ENCODE results near the gene INPP1. TPM values are rescaled to one million over a fixed set of nuclear protein-coding genes. Genes with fewer than 3 reads are reported as not detected.

INPP1 gene
- total and polyA plus RNA-seq, 2 of the 8 experiments (the other 6 are each of a cell fraction or from before 2014, with no cell fraction given) = 0.88 to 3.0 TPM

- TF ChIP-seq ZNF274 (IDR thresholded peaks at IDR 0.05; ENCODE audit: borderline replicate concordance, extremely low read depth, low read length) = no peak
- peak; percentile 36; the same call in 1 of the 2 replicates for TF ChIP-seq JUND (IDR thresholded peaks at IDR 0.05; ENCODE audit: low read length)
- TF ChIP-seq GTF2F1 (IDR thresholded peaks at IDR 0.05; ENCODE audit: borderline replicate concordance, low read depth, low read length) = peak; percentile 20; the same call in 1 of the 2 replicates
- no peak for TF ChIP-seq NRF1 (IDR thresholded peaks at IDR 0.05; ENCODE audit: low read depth, low read length)
- TF ChIP-seq TAF1 (IDR thresholded peaks at IDR 0.05; ENCODE audit: low read depth, low read length) = peak; percentile 80
- 0 out of 2 replicates have a peak, but pooled peaks have one; percentile 71 for TF ChIP-seq RBBP5 (IDR thresholded peaks at IDR 0.05; ENCODE audit: borderline replicate concordance, low read depth, low read length)
- TF ChIP-seq SIX5 (IDR thresholded peaks at IDR 0.05; ENCODE audit: low read depth, low read length) = no peak
- peak; percentile 81 for TF ChIP-seq TBP (IDR thresholded peaks at IDR 0.05; ENCODE audit: low read depth, low read length)
- peak; percentile 78; the same call in 1 of the 2 replicates for TF ChIP-seq SP2 (IDR thresholded peaks at IDR 0.05; ENCODE audit: low read length)
- no peak for TF ChIP-seq ATF3 (IDR thresholded peaks at IDR 0.05; ENCODE audit: insufficient read depth, low read depth, low read length)
- TF ChIP-seq CEBPB (IDR thresholded peaks at IDR 0.05; ENCODE audit: low read depth, low read length) = no peak
- no peak for TF ChIP-seq CBX8 (IDR thresholded peaks at IDR 0.05; ENCODE audit: borderline replicate concordance, low read depth, low read length)
- TF ChIP-seq SUZ12 (IDR thresholded peaks at IDR 0.05; ENCODE audit: low read length) = no peak
These were observed 23.6 kb upstream of the INPP1 start, which contains the start of gene HIBCH (continued) for GRCh38 chr2:190319555-190320498.

Data from H1 (cell line).